ENCODE measurements around the gene UNK. TPM values are rescaled to one million over a fixed set of nuclear protein-coding genes. Genes with fewer than 3 reads are reported as not detected.

UNK gene
- total and polyA plus RNA-seq, 9 of the 15 experiments (the other 6 are each of a cell fraction or from before 2014, with no cell fraction given), result 12.8 to 38.6 (median 24.8) TPM

- TF ChIP-seq, protein P1, sequence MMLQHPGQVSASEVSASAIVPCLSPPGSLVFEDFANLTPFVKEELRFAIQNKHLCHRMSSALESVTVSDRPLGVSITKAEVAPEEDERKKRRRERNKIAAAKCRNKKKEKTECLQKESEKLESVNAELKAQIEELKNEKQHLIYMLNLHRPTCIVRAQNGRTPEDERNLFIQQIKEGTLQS (IDR thresholded peaks at IDR 0.05), result peak; percentile 81
- TF ChIP-seq, protein P1 (CRISPR knock-in tag; conservative IDR thresholded peaks at IDR 0.05), result no peak
- TF ChIP-seq, protein P2, sequence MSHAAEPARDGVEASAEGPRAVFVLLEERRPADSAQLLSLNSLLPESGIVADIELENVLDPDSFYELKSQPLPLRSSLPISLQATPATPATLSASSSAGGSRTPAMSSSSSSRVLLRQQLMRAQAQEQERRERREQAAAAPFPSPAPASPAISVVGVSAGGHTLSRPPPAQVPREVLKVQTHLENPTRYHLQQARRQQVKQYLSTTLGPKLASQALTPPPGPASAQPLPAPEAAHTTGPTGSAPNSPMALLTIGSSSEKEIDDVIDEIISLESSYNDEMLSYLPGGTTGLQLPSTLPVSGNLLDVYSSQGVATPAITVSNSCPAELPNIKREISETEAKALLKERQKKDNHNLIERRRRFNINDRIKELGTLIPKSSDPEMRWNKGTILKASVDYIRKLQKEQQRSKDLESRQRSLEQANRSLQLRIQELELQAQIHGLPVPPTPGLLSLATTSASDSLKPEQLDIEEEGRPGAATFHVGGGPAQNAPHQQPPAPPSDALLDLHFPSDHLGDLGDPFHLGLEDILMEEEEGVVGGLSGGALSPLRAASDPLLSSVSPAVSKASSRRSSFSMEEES (CRISPR knock-in tag; IDR thresholded peaks at IDR 0.05), result 0 out of 2 replicates have a peak, but pooled peaks have one; percentile 10
- peak; percentile 39; the same call in 1 of the 2 replicates for TF ChIP-seq SPI1 (IDR thresholded peaks at IDR 0.05; ENCODE audit: borderline replicate concordance, low read depth, low read length)
- no peak for TF ChIP-seq CEBPZ (IDR thresholded peaks at IDR 0.05; ENCODE audit: borderline replicate concordance, low read depth, low read length)
- peak; percentile 37; the same call in 1 of the 2 replicates for TF ChIP-seq SREBF1 (IDR thresholded peaks at IDR 0.05; ENCODE audit: borderline replicate concordance, low read depth, low read length)
- TF ChIP-seq, protein P3, sequence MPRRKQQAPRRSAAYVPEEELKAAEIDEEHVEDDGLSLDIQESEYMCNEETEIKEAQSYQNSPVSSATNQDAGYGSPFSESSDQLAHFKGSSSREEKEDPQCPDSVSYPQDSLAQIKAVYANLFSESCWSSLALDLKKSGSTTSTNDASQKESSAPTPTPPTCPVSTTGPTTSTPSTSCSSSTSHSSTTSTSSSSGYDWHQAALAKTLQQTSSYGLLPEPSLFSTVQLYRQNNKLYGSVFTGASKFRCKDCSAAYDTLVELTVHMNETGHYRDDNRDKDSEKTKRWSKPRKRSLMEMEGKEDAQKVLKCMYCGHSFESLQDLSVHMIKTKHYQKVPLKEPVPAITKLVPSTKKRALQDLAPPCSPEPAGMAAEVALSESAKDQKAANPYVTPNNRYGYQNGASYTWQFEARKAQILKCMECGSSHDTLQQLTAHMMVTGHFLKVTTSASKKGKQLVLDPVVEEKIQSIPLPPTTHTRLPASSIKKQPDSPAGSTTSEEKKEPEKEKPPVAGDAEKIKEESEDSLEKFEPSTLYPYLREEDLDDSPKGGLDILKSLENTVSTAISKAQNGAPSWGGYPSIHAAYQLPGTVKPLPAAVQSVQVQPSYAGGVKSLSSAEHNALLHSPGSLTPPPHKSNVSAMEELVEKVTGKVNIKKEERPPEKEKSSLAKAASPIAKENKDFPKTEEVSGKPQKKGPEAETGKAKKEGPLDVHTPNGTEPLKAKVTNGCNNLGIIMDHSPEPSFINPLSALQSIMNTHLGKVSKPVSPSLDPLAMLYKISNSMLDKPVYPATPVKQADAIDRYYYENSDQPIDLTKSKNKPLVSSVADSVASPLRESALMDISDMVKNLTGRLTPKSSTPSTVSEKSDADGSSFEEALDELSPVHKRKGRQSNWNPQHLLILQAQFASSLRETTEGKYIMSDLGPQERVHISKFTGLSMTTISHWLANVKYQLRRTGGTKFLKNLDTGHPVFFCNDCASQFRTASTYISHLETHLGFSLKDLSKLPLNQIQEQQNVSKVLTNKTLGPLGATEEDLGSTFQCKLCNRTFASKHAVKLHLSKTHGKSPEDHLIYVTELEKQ (CRISPR knock-in tag; IDR thresholded peaks at IDR 0.05), result no peak
- TF ChIP-seq, protein P4, sequence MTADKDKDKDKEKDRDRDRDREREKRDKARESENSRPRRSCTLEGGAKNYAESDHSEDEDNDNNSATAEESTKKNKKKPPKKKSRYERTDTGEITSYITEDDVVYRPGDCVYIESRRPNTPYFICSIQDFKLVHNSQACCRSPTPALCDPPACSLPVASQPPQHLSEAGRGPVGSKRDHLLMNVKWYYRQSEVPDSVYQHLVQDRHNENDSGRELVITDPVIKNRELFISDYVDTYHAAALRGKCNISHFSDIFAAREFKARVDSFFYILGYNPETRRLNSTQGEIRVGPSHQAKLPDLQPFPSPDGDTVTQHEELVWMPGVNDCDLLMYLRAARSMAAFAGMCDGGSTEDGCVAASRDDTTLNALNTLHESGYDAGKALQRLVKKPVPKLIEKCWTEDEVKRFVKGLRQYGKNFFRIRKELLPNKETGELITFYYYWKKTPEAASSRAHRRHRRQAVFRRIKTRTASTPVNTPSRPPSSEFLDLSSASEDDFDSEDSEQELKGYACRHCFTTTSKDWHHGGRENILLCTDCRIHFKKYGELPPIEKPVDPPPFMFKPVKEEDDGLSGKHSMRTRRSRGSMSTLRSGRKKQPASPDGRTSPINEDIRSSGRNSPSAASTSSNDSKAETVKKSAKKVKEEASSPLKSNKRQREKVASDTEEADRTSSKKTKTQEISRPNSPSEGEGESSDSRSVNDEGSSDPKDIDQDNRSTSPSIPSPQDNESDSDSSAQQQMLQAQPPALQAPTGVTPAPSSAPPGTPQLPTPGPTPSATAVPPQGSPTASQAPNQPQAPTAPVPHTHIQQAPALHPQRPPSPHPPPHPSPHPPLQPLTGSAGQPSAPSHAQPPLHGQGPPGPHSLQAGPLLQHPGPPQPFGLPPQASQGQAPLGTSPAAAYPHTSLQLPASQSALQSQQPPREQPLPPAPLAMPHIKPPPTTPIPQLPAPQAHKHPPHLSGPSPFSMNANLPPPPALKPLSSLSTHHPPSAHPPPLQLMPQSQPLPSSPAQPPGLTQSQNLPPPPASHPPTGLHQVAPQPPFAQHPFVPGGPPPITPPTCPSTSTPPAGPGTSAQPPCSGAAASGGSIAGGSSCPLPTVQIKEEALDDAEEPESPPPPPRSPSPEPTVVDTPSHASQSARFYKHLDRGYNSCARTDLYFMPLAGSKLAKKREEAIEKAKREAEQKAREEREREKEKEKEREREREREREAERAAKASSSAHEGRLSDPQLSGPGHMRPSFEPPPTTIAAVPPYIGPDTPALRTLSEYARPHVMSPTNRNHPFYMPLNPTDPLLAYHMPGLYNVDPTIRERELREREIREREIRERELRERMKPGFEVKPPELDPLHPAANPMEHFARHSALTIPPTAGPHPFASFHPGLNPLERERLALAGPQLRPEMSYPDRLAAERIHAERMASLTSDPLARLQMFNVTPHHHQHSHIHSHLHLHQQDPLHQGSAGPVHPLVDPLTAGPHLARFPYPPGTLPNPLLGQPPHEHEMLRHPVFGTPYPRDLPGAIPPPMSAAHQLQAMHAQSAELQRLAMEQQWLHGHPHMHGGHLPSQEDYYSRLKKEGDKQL (CRISPR knock-in tag; IDR thresholded peaks at IDR 0.05; ENCODE audit: borderline replicate concordance), result no peak
- no peak for TF ChIP-seq CAMTA2 (CRISPR knock-in tag; conservative IDR thresholded peaks at IDR 0.05)
- no peak for TF ChIP-seq ZSCAN29 (IDR thresholded peaks at IDR 0.05)
- no peak for TF ChIP-seq HNRNPK (IDR thresholded peaks at IDR 0.05; ENCODE audit: low read depth, low read length, poor library complexity, severe bottlenecking)
Observed at GRCh38 chr17:75738218-75738802, 46.3 kb upstream of the UNK start (continued).
